K562 (cell line): Measurements from ENCODE around the gene SLC25A51. TPM values are rescaled to one million over a fixed set of nuclear protein-coding genes. Genes with fewer than 3 reads are reported as not detected.

Experiments
- ATAC-seq: fragments of 200-7000 bp; cut with Tn5 transposase; 3 replicates; pipeline ENCODE4 v1.9.1; 2020; ENCODE audit warnings: moderate library complexity
- BruUV-seq: library from RNA; stranded (reverse); fragments of 400-500 nt; replicated peaks from 2 replicates; lab custom pipeline; 2021; lab: Mats Ljungman, UMichigan
- CTCF ChIA-PET: fragments of 300-600 bp; formaldehyde crosslinking; extraction: SDS; loops from one replicate; lab custom pipeline; 2021; ENCODE audit warnings: low intra/inter-chr PET ratio; lab: Yijun Ruan, JAX
- POLR2A ChIA-PET: fragments of 300-600, 350-650 bp; sonication (Branson Sonifier 250); formaldehyde crosslinking; extraction: SDS; loops from one replicate; lab custom pipeline; 2021; ENCODE audit warnings: antibody characterized with exemption, inconsistent platforms; lab: Yijun Ruan, JAX
- DNase-seq, 4 experiments: peaks; one replicate each; pipeline versions ENCODE4 v3.0.0 to v3.0.0-alpha.2; 2011 to 2018; ENCODE audit warnings: low spot score in 3 of 4, mixed read lengths in 3 of 4; ENCODE audit errors: extremely low read depth in 1 of 4
- FAIRE-seq: peaks from 2 replicates; lab custom pipeline; 2011; peaks lifted over from hg19 to GRCh38; lab: Jason Lieb, UNC
- H2AFZ ChIP-seq: 2 replicates; pipeline ENCODE4 v1.6.0; 2011; ENCODE audit warnings: low read depth, low read length, control low read depth, inconsistent platforms
- H3K27ac ChIP-seq: fragments of 200-600 bp; 3 replicates; pipeline ENCODE4 v1.8.0; 2011; ENCODE audit warnings: low read depth, mild to moderate bottlenecking, control low read depth, inconsistent platforms, low read length, moderate library complexity, mixed read lengths; ENCODE audit errors: extremely low read depth
- H3K27me3 ChIP-seq, 2 experiments: fragments of 300-600 bp in 1 of 2; 2 replicates in 1 of 2; 3 replicates in 1 of 2; pipeline versions ENCODE4 v1.6.0 to v1.8.0; 2011; ENCODE audit warnings: inconsistent platforms in 2 of 2, low read length in 2 of 2, mild to moderate bottlenecking in 1 of 2, mixed read lengths in 1 of 2, moderate library complexity in 1 of 2; ENCODE audit not compliant: control insufficient read depth in 2 of 2, insufficient read depth in 2 of 2
- H3K36me3 ChIP-seq: fragments of 300-600 bp; 3 replicates; pipeline ENCODE4 v1.8.0; 2011; ENCODE audit warnings: mild to moderate bottlenecking, low read length, inconsistent platforms; ENCODE audit not compliant: control insufficient read depth, insufficient read depth
- H3K4me1 ChIP-seq, 2 experiments: fragments of 200-600 bp in 1 of 2; replicated peaks in 1 of 2; 2 replicates in 1 of 2; 3 replicates in 1 of 2; pipeline versions ENCODE4 v1.5.1 to v1.8.0; 2011; ENCODE audit warnings: inconsistent platforms in 2 of 2, low read length in 2 of 2, mild to moderate bottlenecking in 1 of 2, mixed read lengths in 1 of 2, moderate library complexity in 1 of 2; ENCODE audit not compliant: control insufficient read depth in 2 of 2, insufficient read depth in 2 of 2
- H3K4me2 ChIP-seq: 2 replicates; pipeline ENCODE4 v1.6.1; 2011; ENCODE audit warnings: low read length, control low read depth, inconsistent platforms, mixed read lengths; ENCODE audit not compliant: insufficient read depth
- H3K4me3 ChIP-seq: fragments of 200-600 bp; sonication (generic), shearing (Covaris generic); 2 replicates; pipeline ENCODE4 v1.5.1; 2016; ENCODE audit warnings: control low read depth, inconsistent platforms
- H3K79me2 ChIP-seq: fragments of 200-600 bp; 3 replicates; pipeline ENCODE4 v1.8.0; 2011; ENCODE audit warnings: low read length, inconsistent platforms; ENCODE audit not compliant: control insufficient read depth, insufficient read depth
- H3K9ac ChIP-seq, 2 experiments: 2 replicates each; pipeline versions ENCODE4 v1.6.0 to v1.6.1; 2011; ENCODE audit warnings: low read depth in 2 of 2, low read length in 2 of 2, control low read depth in 1 of 2, inconsistent platforms in 1 of 2, mild to moderate bottlenecking in 1 of 2, mixed read lengths in 1 of 2; ENCODE audit not compliant: insufficient read depth in 1 of 2
- H3K9me1 ChIP-seq: one replicate; pipeline ENCODE4 v1.6.0; 2011; ENCODE audit warnings: inconsistent platforms, mild to moderate bottlenecking, low read length, moderate library complexity; ENCODE audit not compliant: control insufficient read depth, insufficient read depth
- H3K9me3 ChIP-seq: replicated peaks from 2 replicates; pipeline ENCODE4 v1.5.1; 2011; ENCODE audit warnings: low read depth, low read length, inconsistent platforms; ENCODE audit not compliant: control insufficient read depth, insufficient read depth
- H4K20me1 ChIP-seq: replicated peaks from 2 replicates; pipeline ENCODE4 v1.6.1; 2011; ENCODE audit warnings: low read length, inconsistent platforms, mixed read lengths; ENCODE audit not compliant: control insufficient read depth, insufficient read depth
- COPS2 ChIP-seq: fragments of 450-650 bp; conservative IDR thresholded peaks from 2 replicates; pipeline ENCODE4 v1.6.1; 2016; ENCODE audit warnings: mild to moderate bottlenecking, moderate library complexity
- CREB5 ChIP-seq: fragments of 250-450 bp; sonication (Bioruptor Pico); IDR thresholded peaks from 2 replicates; pipeline ENCODE4 v1.5.0; 2020; ENCODE audit warnings: mild to moderate bottlenecking
- HMGXB4 ChIP-seq: sonication (generic); formaldehyde crosslinking; IDR thresholded peaks from 2 replicates; pipeline ENCODE4 v1.8.1; 2023; ENCODE audit warnings: mild to moderate bottlenecking, missing genetic modification reagents
- HNRNPLL ChIP-seq: fragments of 200-400 bp; formaldehyde crosslinking; IDR thresholded peaks from 2 replicates; pipeline ENCODE4 v1.6.1; 2017; ENCODE audit warnings: low read length, low read depth, mild to moderate bottlenecking; ENCODE audit not compliant: poor library complexity, severe bottlenecking
- JUNB ChIP-seq: fragments of 450-650 bp; formaldehyde crosslinking; conservative IDR thresholded peaks from 2 replicates; pipeline ENCODE4 v1.4.0; 2020; ENCODE audit warnings: mild to moderate bottlenecking
- KLF10 ChIP-seq: fragments of 250-450 bp; sonication (Bioruptor Pico); IDR thresholded peaks from 2 replicates; pipeline ENCODE4 v1.6.1; 2021; ENCODE audit warnings: matching md5 sums
- MECOM ChIP-seq: fragments of 250-450 bp; sonication (Bioruptor Pico); IDR thresholded peaks from 2 replicates; pipeline ENCODE4 v1.8.0; 2022; ENCODE audit warnings: inconsistent platforms
- NFE2L1 ChIP-seq: fragments of 450-650 bp; IDR thresholded peaks from 2 replicates; pipeline ENCODE4 v1.6.1; 2016; ENCODE audit warnings: missing genetic modification characterization, low read depth, mild to moderate bottlenecking, missing compliant biosample characterization, moderate library complexity, borderline replicate concordance
- NFXL1 ChIP-seq: fragments of 450-650 bp; formaldehyde crosslinking; IDR thresholded peaks from 2 replicates; pipeline ENCODE4 v1.4.0; 2021; ENCODE audit warnings: mild to moderate bottlenecking
- PRPF4 ChIP-seq: fragments of 200-400 bp; formaldehyde crosslinking; IDR thresholded peaks from one replicate; pipeline ENCODE4 v1.6.1; 2017; ENCODE audit warnings: low read length, low read depth, mild to moderate bottlenecking; ENCODE audit not compliant: insufficient read depth, poor library complexity, severe bottlenecking
- RFX7 ChIP-seq: fragments of 250-450 bp; sonication (Bioruptor Pico); IDR thresholded peaks from 2 replicates; pipeline ENCODE4 v1.5.1; 2021; ENCODE audit warnings: mild to moderate bottlenecking
- SETDB1 ChIP-seq: IDR thresholded peaks from one replicate; pipeline ENCODE4 v1.6.1; 2012; ENCODE audit warnings: low read length, control low read depth, inconsistent platforms
- SMAD2 ChIP-seq: fragments of 150-350 bp; IDR thresholded peaks from 2 replicates; pipeline ENCODE4 v1.6.1; 2014; ENCODE audit warnings: low read depth, mild to moderate bottlenecking, low read length
- SMAD4 ChIP-seq: fragments of 250-450 bp; sonication (Bioruptor Pico); conservative IDR thresholded peaks from 2 replicates; pipeline ENCODE4 v1.8.0; 2021; ENCODE audit warnings: inconsistent platforms, mild to moderate bottlenecking, moderate library complexity
- SMC3 ChIP-seq: conservative IDR thresholded peaks from 2 replicates; pipeline ENCODE4 v1.6.1; 2011; ENCODE audit warnings: low read depth, low read length, improper control_type of control experiment; ENCODE audit not compliant: insufficient read depth
- TAF1 ChIP-seq: IDR thresholded peaks from 2 replicates; pipeline ENCODE4 v1.6.1; 2011; ENCODE audit warnings: mild to moderate bottlenecking, low read length, moderate library complexity; ENCODE audit not compliant: insufficient read depth, control insufficient read depth, severe bottlenecking; ENCODE audit errors: extremely low read depth
- ZBTB12 ChIP-seq: fragments of 250-450 bp; sonication (Bioruptor Pico); IDR thresholded peaks from 2 replicates; pipeline ENCODE4 v1.4.0; 2020
- ZFP91 ChIP-seq: sonication (generic); formaldehyde crosslinking; IDR thresholded peaks from 2 replicates; pipeline ENCODE4 v1.8.0; 2022; ENCODE audit warnings: mild to moderate bottlenecking, missing genetic modification reagents
- WGBS: fragments of 100-300 bp; shearing (Covaris generic); methylation state at CpG from one replicate; pipeline ENCODE4 v1.1.6; 2016; ENCODE audit warnings: low coverage, mixed read lengths; ENCODE audit not compliant: insufficient coverage; ENCODE audit errors: missing lambda C conversion rate; 5-methylcytosine and 5-hydroxymethylcytosine counted together
- in situ Hi-C: fragments of 300-500 bp; cut with MboI; formaldehyde crosslinking; loops from 4 replicates; pipeline ENCODE4 v1.15.0; 2018; ENCODE audit warnings: inconsistent platforms, mixed read lengths
- intact Hi-C: fragments of 100-400 bp; cut with micrococcal nuclease; formaldehyde crosslinking; loops from 2 replicates; pipeline ENCODE4 v1.14.2; 2022
- polyA plus RNA-seq, 8 experiments: library from polyadenylated mRNA; depleted of rRNA in 4 of 8; stranded (reverse) in 5 of 8; unstranded in 3 of 8; fragments of >200 nt; fragmentation: Nextera tagmentation in 2 of 8; fragmentation: Illumina TruSeq in 1 of 8; extraction: Ambion mirVana in 2 of 8; extraction: Trizol in 1 of 8; gene quantifications; 2 replicates each; pipeline versions ENCODE4 v1.2.1 to v1.2.3, GENCODE V29; 2011 to 2014; ENCODE audit warnings: inconsistent platforms in 1 of 8, missing spikeins in 1 of 8
- total RNA-seq, 7 experiments: library from RNA; depleted of rRNA in 6 of 7; stranded (reverse); fragments of >200 nt in 6 of 7; fragmentation: Illumina TruSeq in 2 of 7; extraction: Trizol in 2 of 7; gene quantifications; 2 replicates each; pipeline versions ENCODE4 v1.2.1 to v1.2.3, GENCODE V29; 2011 to 2021; ENCODE audit warnings: low replicate concordance in 1 of 7

SLC25A51 gene
- total and polyA plus RNA-seq, 9 of the 15 experiments (the other 6 are each of a cell fraction or from before 2014, with no cell fraction given), result 9.1 to 40.7 (median 24.5) TPM

- no peak for FAIRE-seq
Observed at GRCh38 chr9:37921168-37921510, 17.2 kb upstream of the SLC25A51 start.

More at GRCh38 chr9:37921168-37921510, 17.2 kb upstream of the SLC25A51 start:
- WGBS, result 88% methylated on average over 7 of the region's 7 CpGs
- Histone ChIP-seq H3K27me3 (no peaks in the 10 kb centered on the region), H3K4me1 (peaks cover 11 to 29% of the 10 kb centered on the region in 2 experiments; a peak in 4 of 5 replicates), H3K9me3 (no peaks in the 10 kb centered on the region), H3K4me2 (no peak overlapping the region), H4K20me1 (peaks cover 10% of the 10 kb centered on the region; the same call in 1 of the 2 replicates), H2AFZ (no peak overlapping the region), H3K9me1 (peaks cover 5% of the 10 kb centered on the region), H3K27ac (no peak overlapping the region), H3K79me2 (no peaks in the 10 kb centered on the region), H3K36me3 (peaks cover 11% of the 10 kb centered on the region; the same call in 1 of the 3 replicates), H3K9ac (peak overlapping the region in 1 of 2 experiments; percentile 24; a peak in 1 of 4 replicates), H3K4me3 (no peak overlapping the region)
- CTCF ChIA-PET, result interaction anchor here (0.6 kb wide), 1 partner anchor 147 kb away, joined by 3 read pairs; no protein-coding TSS in a partner anchor
- ATAC-seq (no peak), DNase-seq (no peak)
- intact Hi-C loops (no loop called here), in situ Hi-C loops (no loop called here)
- BruUV-seq, result no TSS peak
- POLR2A ChIA-PET, result interaction anchor here (0.6 to 1.5 kb wide), 4 partner anchors 48 to 392 kb away, joined by 3 read pairs; no protein-coding TSS in a partner anchor
- TF ChIP-seq SMAD4, result no peak
- no peak for TF ChIP-seq NFXL1
- TF ChIP-seq HNRNPLL, result no peak
- no peak for TF ChIP-seq ZBTB12 (CRISPR knock-in tag)
- no peak for TF ChIP-seq RFX7
- TF ChIP-seq SETDB1, result no peak
- TF ChIP-seq CREB5 (CRISPR knock-in tag), result no peak
- TF ChIP-seq PRPF4, result no peak
- TF ChIP-seq SMAD2, result no peak
- TF ChIP-seq MECOM (CRISPR knock-in tag), result no peak
- TF ChIP-seq SMC3, result no peak
- TF ChIP-seq JUNB (CRISPR knock-in tag), result no peak
- no peak for TF ChIP-seq ZFP91 (CRISPR knock-in tag)
- no peak for TF ChIP-seq KLF10 (CRISPR knock-in tag)
- TF ChIP-seq HMGXB4 (CRISPR knock-in tag), result no peak
- TF ChIP-seq TAF1, result no peak
- TF ChIP-seq NFE2L1 (tag), result no peak
- no peak for TF ChIP-seq COPS2
